Neutrophil (primary cell): ENCODE measurements around the gene NOC4L.

Source experiments
- H3K27ac ChIP-seq: fragments of 200-600 bp; sonication (generic); 2 replicates; pipeline ENCODE4 v1.5.1; 2016; ENCODE audit warnings: mild to moderate bottlenecking, moderate library complexity
- H3K27me3 ChIP-seq: fragments of 200-600 bp; sonication (generic); 2 replicates; pipeline ENCODE4 v1.6.0; 2016; ENCODE audit warnings: mild to moderate bottlenecking
- H3K36me3 ChIP-seq: fragments of 200-600 bp; sonication (generic); 2 replicates; pipeline ENCODE4 v1.5.1; 2017
- H3K4me1 ChIP-seq, 2 experiments: fragments of 200-600 bp in 1 of 2; sonication (generic) in 1 of 2; 1 replicate in 1 of 2; 2 replicates in 1 of 2; pipeline versions ENCODE4 v1.5.1 to v1.6.1; 2013 to 2016; ENCODE audit warnings: low read depth in 1 of 2, low read length in 1 of 2, mild to moderate bottlenecking in 1 of 2, moderate library complexity in 1 of 2; ENCODE audit not compliant: control insufficient read depth in 1 of 2, insufficient read depth in 1 of 2
- H3K4me3 ChIP-seq, 2 experiments: fragments of 200-600 bp in 1 of 2; sonication (generic) in 1 of 2; 1 replicate in 1 of 2; 2 replicates in 1 of 2; pipeline ENCODE4 v1.5.1; 2013 to 2016; ENCODE audit warnings: low read depth in 1 of 2, low read length in 1 of 2, mild to moderate bottlenecking in 1 of 2, moderate library complexity in 1 of 2
- H3K9me3 ChIP-seq: fragments of 200-600 bp; sonication (generic); 2 replicates; pipeline ENCODE4 v1.5.1; 2016
- CTCF ChIP-seq: fragments of 200-600 bp; sonication (generic); IDR thresholded peaks from 2 replicates; pipeline ENCODE4 v1.5.1; 2016; ENCODE audit warnings: antibody characterized with exemption

The NOC4L gene

GRCh38 chr12:132165584-132165983 lies 21.3 kb downstream of the NOC4L start:
- Histone ChIP-seq H3K9me3 (no peaks in the 10 kb centered on the region), H3K27ac (no peak overlapping the region), H3K4me3 (no peak overlapping the region), H3K36me3 (no peaks in the 10 kb centered on the region), H3K27me3 (peaks cover 34% of the 10 kb centered on the region), H3K4me1 (peaks cover 13 to 18% of the 10 kb centered on the region in 2 experiments)
- TF ChIP-seq CTCF = no peak

- Histone ChIP-seq H3K27ac (no peak overlapping the region), H3K27me3 (peaks cover 40% of the 10 kb centered on the region), H3K36me3 (no peaks in the 10 kb centered on the region), H3K9me3 (no peaks in the 10 kb centered on the region), H3K4me3 (no peak overlapping the region), H3K4me1 (peaks cover 13 to 18% of the 10 kb centered on the region in 2 experiments)
- TF ChIP-seq CTCF = no peak
These were observed 21.8 kb downstream of the NOC4L start for GRCh38 chr12:132166093-132166492.

- Histone ChIP-seq H3K9me3 (no peaks in the 10 kb centered on the region), H3K36me3 (no peaks in the 10 kb centered on the region), H3K27ac (no peak overlapping the region), H3K27me3 (peaks cover 49% of the 10 kb centered on the region), H3K4me3 (no peak overlapping the region), H3K4me1 (peaks cover 12 to 15% of the 10 kb centered on the region in 2 experiments)
- no peak for TF ChIP-seq CTCF
These were observed 22.7 kb downstream of the NOC4L start for GRCh38 chr12:132166801-132167591.

- Histone ChIP-seq H3K36me3 (no peaks in the 10 kb centered on the region), H3K4me3 (no peak overlapping the region), H3K9me3 (no peaks in the 10 kb centered on the region), H3K4me1 (peaks cover 4 to 7% of the 10 kb centered on the region in 2 experiments), H3K27ac (no peak overlapping the region), H3K27me3 (peaks cover 56% of the 10 kb centered on the region)
- TF ChIP-seq CTCF = no peak
These were observed 23.5 kb downstream of the NOC4L start for GRCh38 chr12:132167611-132168310.

GRCh38 chr12:132168311-132169031 lies 24.2 kb downstream of the NOC4L start:
- no peaks in the 10 kb centered on the region for H3K36me3 ChIP-seq
- H3K9me3 ChIP-seq = no peaks in the 10 kb centered on the region
- H3K27me3 ChIP-seq = peaks cover 61% of the 10 kb centered on the region
- H3K4me3 ChIP-seq = no peak overlapping the region
- no peak overlapping the region for H3K27ac ChIP-seq
- TF ChIP-seq CTCF = no peak
- no peaks in the 10 kb centered on the region for H3K4me1 ChIP-seq
